ENCODE data around the gene BARHL1. TPM values are rescaled to one million over a fixed set of nuclear protein-coding genes. Genes with fewer than 3 reads are reported as not detected.

BARHL1 gene
- total RNA-seq, 1 experiment from 2014 or later, result not detected

DNA sequence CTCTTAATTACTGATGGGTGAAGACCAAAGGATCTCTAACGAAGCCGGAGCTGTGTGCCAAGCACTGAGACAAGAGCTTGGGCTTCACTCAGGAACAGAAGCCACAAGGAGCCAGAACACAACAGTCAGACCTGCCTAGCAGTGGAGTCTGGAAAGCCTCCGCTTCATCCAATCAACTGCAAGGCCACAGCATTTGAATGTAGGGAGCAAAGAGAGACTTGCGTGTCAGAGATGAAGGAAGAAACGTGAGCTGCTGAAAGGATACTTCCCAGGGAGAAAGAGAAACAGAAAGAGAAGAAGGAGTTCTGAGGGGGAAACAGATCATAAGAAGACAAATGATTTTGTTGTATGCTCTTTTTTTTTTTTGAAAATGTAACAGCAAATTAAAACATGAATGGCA is 43.9 kb downstream of the BARHL1 start:
- Histone ChIP-seq H3K4ac (ENCODE audit: low read depth, low read length) (no peak overlapping the region), H3K14ac (ENCODE audit: insufficient read depth, low read length) (no peak overlapping the region), H2AK5ac (ENCODE audit: insufficient read length, low read length) (no peak overlapping the region), H4K5ac (ENCODE audit: insufficient read length, low read depth, low read length) (no peak overlapping the region), H2BK5ac (ENCODE audit: insufficient read length, low read length) (no peak overlapping the region), H2BK120ac (ENCODE audit: low read depth, low read length, poor library complexity, severe bottlenecking) (no peak overlapping the region), H2AFZ (ENCODE audit: low read length) (no peak overlapping the region), H3K9me3 (ENCODE audit: control insufficient read depth, low read depth, low read length) (no peaks in the 10 kb centered on the region), H3K27me3 (ENCODE audit: insufficient read depth, low read length) (no peaks in the 10 kb centered on the region), H2BK20ac (ENCODE audit: low read depth, low read length, poor library complexity, severe bottlenecking) (no peak overlapping the region), H2BK12ac (ENCODE audit: insufficient read length, low read depth, low read length) (no peak overlapping the region), H3K56ac (ENCODE audit: insufficient read length, low read depth, low read length) (no peak overlapping the region), H3K9ac (ENCODE audit: extremely low read depth, insufficient read length, low read length) (no peak overlapping the region), H3T11ph (ENCODE audit: low read length) (no peak overlapping the region), H3K4me1 (ENCODE audit: insufficient read depth, low read length) (no peaks in the 10 kb centered on the region), H3K23me2 (ENCODE audit: insufficient read length, low read depth, low read length, poor library complexity, severe bottlenecking) (no peaks in the 10 kb centered on the region), H4K8ac (replicated peaks; ENCODE audit: insufficient read length, low read depth, low read length) (no peak overlapping the region), H3K23ac (ENCODE audit: insufficient read length, low read depth, low read length) (no peak overlapping the region), H3K4me2 (ENCODE audit: insufficient read depth, insufficient read length, low read length) (no peak overlapping the region), H4K20me1 (ENCODE audit: control insufficient read depth, insufficient read depth, insufficient read length) (no peaks in the 10 kb centered on the region), H4K91ac (ENCODE audit: insufficient read length, low read depth, low read length) (no peak overlapping the region), H3K79me1 (ENCODE audit: insufficient read depth, low read depth, low read length, poor library complexity, severe bottlenecking) (no peaks in the 10 kb centered on the region), H3K27ac (ENCODE audit: insufficient read length, low read depth, low read length) (no peak overlapping the region), H2BK15ac (ENCODE audit: low read depth, low read length) (no peak overlapping the region), H3K79me2 (ENCODE audit: insufficient read depth, low read length) (no peaks in the 10 kb centered on the region), H3K18ac (ENCODE audit: insufficient read length, low read depth, low read length) (no peak overlapping the region)
- H3K27ac Mint-ChIP-seq, result peak overlapping the region; percentile 12 to 50 (median 46); a peak in 3 of 7 replicates
- WGBS (ENCODE audit: extremely low coverage, insufficient read length, low lambda C conversion rate), result no CpG with 5 or more reads among the region's 5 CpGs
- TF ChIP-seq, protein P1, sequence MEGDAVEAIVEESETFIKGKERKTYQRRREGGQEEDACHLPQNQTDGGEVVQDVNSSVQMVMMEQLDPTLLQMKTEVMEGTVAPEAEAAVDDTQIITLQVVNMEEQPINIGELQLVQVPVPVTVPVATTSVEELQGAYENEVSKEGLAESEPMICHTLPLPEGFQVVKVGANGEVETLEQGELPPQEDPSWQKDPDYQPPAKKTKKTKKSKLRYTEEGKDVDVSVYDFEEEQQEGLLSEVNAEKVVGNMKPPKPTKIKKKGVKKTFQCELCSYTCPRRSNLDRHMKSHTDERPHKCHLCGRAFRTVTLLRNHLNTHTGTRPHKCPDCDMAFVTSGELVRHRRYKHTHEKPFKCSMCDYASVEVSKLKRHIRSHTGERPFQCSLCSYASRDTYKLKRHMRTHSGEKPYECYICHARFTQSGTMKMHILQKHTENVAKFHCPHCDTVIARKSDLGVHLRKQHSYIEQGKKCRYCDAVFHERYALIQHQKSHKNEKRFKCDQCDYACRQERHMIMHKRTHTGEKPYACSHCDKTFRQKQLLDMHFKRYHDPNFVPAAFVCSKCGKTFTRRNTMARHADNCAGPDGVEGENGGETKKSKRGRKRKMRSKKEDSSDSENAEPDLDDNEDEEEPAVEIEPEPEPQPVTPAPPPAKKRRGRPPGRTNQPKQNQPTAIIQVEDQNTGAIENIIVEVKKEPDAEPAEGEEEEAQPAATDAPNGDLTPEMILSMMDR (conservative IDR thresholded peaks at IDR 0.05), result no peak
- H3K4me3 Mint-ChIP-seq, result no peak overlapping the region
- no peaks in the 10 kb centered on the region for H3K27me3 Mint-ChIP-seq (ENCODE audit: low read depth)
- no peaks in the 10 kb centered on the region for H3K9me3 Mint-ChIP-seq
- peaks cover 6 to 22% of the 10 kb centered on the region in 2 experiments for H3K4me1 Mint-ChIP-seq
- peaks cover 18 to 70% (median 38%) of the 10 kb centered on the region in 3 experiments; a peak in 6 of 7 replicates for H3K36me3 Mint-ChIP-seq (ENCODE audit: insufficient read depth in 1 of 3, low read depth in 3 of 3)
- no peak for DNase-seq
